A673 (cell line): ENCODE results near the gene KRTAP1-3. TPM values are rescaled to one million over a fixed set of nuclear protein-coding genes. Genes with fewer than 3 reads are reported as not detected.

Source experiments
- BruUV-seq: library from RNA; stranded (reverse); fragments of 400-500 nt; replicated peaks from 2 replicates; lab custom pipeline; 2021; lab: Mats Ljungman, UMichigan
- CTCF ChIA-PET: fragments of 300-600 bp; sonication (Branson Sonifier 250); formaldehyde crosslinking; loops from one replicate; lab custom pipeline; 2022; ENCODE audit warnings: antibody characterized with exemption; lab: Charles Lee
- POLR2A ChIA-PET: fragments of 300-600 bp; sonication (Branson Sonifier 250); formaldehyde crosslinking; loops from one replicate; lab custom pipeline; 2022; ENCODE audit warnings: antibody characterized with exemption; ENCODE audit not compliant: low non-redundant PET; lab: Charles Lee
- DNase-seq: peaks from one replicate; pipeline ENCODE4 v3.0.0-alpha.2; 2015; ENCODE audit warnings: low spot score
- H3K27ac ChIP-seq: fragments of 200-600 bp; sonication (generic); 2 replicates; pipeline ENCODE4 v1.5.1; 2016; ENCODE audit warnings: mixed run types, low read depth, mild to moderate bottlenecking, mixed read lengths, antibody characterized with exemption, low read length; ENCODE audit not compliant: poor library complexity, severe bottlenecking
- H3K27me3 ChIP-seq: fragments of 200-600 bp; sonication (generic); replicated peaks from 2 replicates; pipeline ENCODE4 v1.6.1; 2017; ENCODE audit warnings: mixed run types, low read depth, mild to moderate bottlenecking, mixed read lengths, antibody characterized with exemption, low read length; ENCODE audit not compliant: insufficient read depth, poor library complexity
- H3K36me3 ChIP-seq: fragments of 200-600 bp; sonication (generic); 2 replicates; pipeline ENCODE4 v1.6.1; 2016; ENCODE audit warnings: mixed run types, mild to moderate bottlenecking, mixed read lengths, antibody characterized with exemption, low read length; ENCODE audit not compliant: insufficient read depth, poor library complexity, severe bottlenecking
- H3K4me1 ChIP-seq: fragments of 200-600 bp; sonication (generic); 2 replicates; pipeline ENCODE4 v1.6.1; 2017; ENCODE audit warnings: mixed run types, mild to moderate bottlenecking, mixed read lengths, antibody characterized with exemption, low read length; ENCODE audit not compliant: insufficient read depth, poor library complexity, severe bottlenecking
- H3K4me3 ChIP-seq: fragments of 200-600 bp; sonication (generic); 2 replicates; pipeline ENCODE4 v1.5.1; 2016; ENCODE audit warnings: low read depth, mixed run types, mild to moderate bottlenecking, mixed read lengths, low read length; ENCODE audit not compliant: poor library complexity, severe bottlenecking
- H3K9me3 ChIP-seq: fragments of 200-600 bp; sonication (generic); 2 replicates; pipeline ENCODE4 v1.6.1; 2016; ENCODE audit warnings: mixed run types, low read depth, mild to moderate bottlenecking, mixed read lengths, antibody characterized with exemption, low read length; ENCODE audit not compliant: poor library complexity, severe bottlenecking
- CTCF ChIP-seq: fragments of 300-800, 200-600 bp; sonication (generic); conservative IDR thresholded peaks from 2 replicates; pipeline ENCODE4 v1.5.1; 2017; ENCODE audit warnings: low read depth, mild to moderate bottlenecking, antibody characterized with exemption, low read length, moderate library complexity, mixed read lengths
- EZH2 ChIP-seq: fragments of 200-600 bp; sonication (generic); IDR thresholded peaks from 2 replicates; pipeline ENCODE4 v1.6.1; 2017; ENCODE audit warnings: borderline replicate concordance, low read depth, mild to moderate bottlenecking, mixed read lengths, antibody characterized with exemption, low read length; ENCODE audit not compliant: poor library complexity, severe bottlenecking
- intact Hi-C: fragments of 100-400 bp; cut with micrococcal nuclease; formaldehyde crosslinking; loops from one replicate; pipeline ENCODE4 v1.10.0; 2022; ENCODE audit not compliant: unreplicated experiment
- total RNA-seq: library from RNA; stranded (reverse); gene quantifications from 2 replicates; pipeline ENCODE4 v1.2.3, GENCODE V29; 2021

The KRTAP1-3 gene
- total RNA-seq, 1 experiment from 2014 or later: not detected

- BruUV-seq: no TSS peak
- H3K36me3 ChIP-seq: no peaks in the 10 kb centered on the region
- POLR2A ChIA-PET: no interaction called here
- no peak for DNase-seq
- no peak overlapping the region for H3K27ac ChIP-seq
- no peaks in the 10 kb centered on the region for H3K9me3 ChIP-seq
- H3K27me3 ChIP-seq: no peaks in the 10 kb centered on the region
- H3K4me1 ChIP-seq: no peaks in the 10 kb centered on the region
- CTCF ChIA-PET: no interaction called here
- TF ChIP-seq CTCF: no peak
- no peak for TF ChIP-seq EZH2
- no peak overlapping the region for H3K4me3 ChIP-seq
- intact Hi-C loops: no loop called here
Observed at GRCh38 chr17:41009936-41010335, 24.7 kb downstream of the KRTAP1-3 start.

GRCh38 chr17:41009301-41009760 lies 25.3 kb downstream of the KRTAP1-3 start:
- CTCF ChIA-PET: no interaction called here
- intact Hi-C loops: no loop called here
- Histone ChIP-seq H3K4me1 (no peaks in the 10 kb centered on the region), H3K4me3 (no peak overlapping the region), H3K27me3 (no peaks in the 10 kb centered on the region), H3K27ac (no peak overlapping the region), H3K9me3 (no peaks in the 10 kb centered on the region), H3K36me3 (no peaks in the 10 kb centered on the region)
- POLR2A ChIA-PET: no interaction called here
- no TSS peak for BruUV-seq
- no peak for DNase-seq
- TF ChIP-seq EZH2: no peak
- no peak for TF ChIP-seq CTCF

- no peak within 1 kb of the TSS for H3K27ac ChIP-seq
- intact Hi-C loops: no loop called here
- BruUV-seq: no TSS peak
- ChIA-PET POLR2A (no interaction called here), CTCF (no interaction called here)
- no peaks in the 10 kb centered on the region for H3K36me3 ChIP-seq
- no peak for DNase-seq
- TF ChIP-seq CTCF (no peak), EZH2 (no peak)
- no peaks in the 10 kb centered on the region for H3K9me3 ChIP-seq
- H3K4me1 ChIP-seq: no peaks in the 10 kb centered on the region
- no peaks in the 10 kb centered on the region for H3K27me3 ChIP-seq
- H3K4me3 ChIP-seq: no peak within 1 kb of the TSS
Observed at GRCh38 chr17:41008811-41009210, 25.9 kb downstream of the KRTAP1-3 start, which contains the start of gene KRTAP3-1. TSS of gene KRTAP3-1 (minus strand) at chr17:41009128. CDS start at chr17:41009074, 54 bp downstream.
